Measurements from ENCODE around the gene TXNDC11. TPM values are rescaled to one million over a fixed set of nuclear protein-coding genes. Genes with fewer than 3 reads are reported as not detected.

The TXNDC11 gene
- total RNA-seq, 1 experiment from 2014 or later: 49.3 TPM

- no peak for DNase-seq (ENCODE audit: low spot score)
Measured at GRCh38 chr16:11691771-11692170, 50.9 kb downstream of the TXNDC11 start.

- no peak for DNase-seq (ENCODE audit: low spot score)
Measured at GRCh38 chr16:11691235-11691634, 51.4 kb downstream of the TXNDC11 start.

- DNase-seq (ENCODE audit: low spot score): no peak
Measured at GRCh38 chr16:11689031-11689840, 53.4 kb downstream of the TXNDC11 start.

- DNase-seq (ENCODE audit: low spot score): no peak
Measured at GRCh38 chr16:11688520-11688886, 54.2 kb downstream of the TXNDC11 start.

GRCh38 chr16:11687601-11688519, 54.8 kb downstream of the TXNDC11 start:
- no peak for DNase-seq (ENCODE audit: low spot score)

- DNase-seq (ENCODE audit: low spot score): no peak
Measured at GRCh38 chr16:11686713-11687380, 55.8 kb downstream of the TXNDC11 start.

- DNase-seq (ENCODE audit: low spot score): no peak
Measured at GRCh38 chr16:11685844-11686618, 56.6 kb downstream of the TXNDC11 start.

GRCh38 chr16:11684231-11685025, 58.2 kb downstream of the TXNDC11 start:
- DNase-seq (ENCODE audit: low spot score): no peak

GRCh38 chr16:11683145-11683544, 59.5 kb downstream of the TXNDC11 start:
- no peak for DNase-seq (ENCODE audit: low spot score)

- DNase-seq (ENCODE audit: low spot score): no peak
Measured at GRCh38 chr16:11682655-11683096, 60.0 kb downstream of the TXNDC11 start.

GRCh38 chr16:11681976-11682654, 60.5 kb downstream of the TXNDC11 start:
- DNase-seq (ENCODE audit: low spot score): no peak

- DNase-seq (ENCODE audit: low spot score): no peak
Measured at GRCh38 chr16:11681556-11681955, 61.1 kb downstream of the TXNDC11 start.

GRCh38 chr16:11679941-11680911, 62.4 kb downstream of the TXNDC11 start:
- DNase-seq (ENCODE audit: low spot score): no peak

GRCh38 chr16:11679250-11679649, 63.4 kb downstream of the TXNDC11 start:
- no peak for DNase-seq (ENCODE audit: low spot score)

GRCh38 chr16:11677959-11678881, 64.4 kb downstream of the TXNDC11 start:
- no peak for DNase-seq (ENCODE audit: low spot score)

GRCh38 chr16:11677451-11677951, 65.2 kb downstream of the TXNDC11 start:
- no peak for DNase-seq (ENCODE audit: low spot score)

GRCh38 chr16:11676799-11677198, 65.9 kb downstream of the TXNDC11 start:
- no peak for DNase-seq (ENCODE audit: low spot score)
